WI38 (cell line): ENCODE measurements around the gene DLL1.
"Not testable (repeated sequence)": the region's sequence is repeated elsewhere in the genome, so short reads cannot be mapped to it uniquely, and the experiment has no call there.

Experiments used
- H3K4me3 ChIP-seq: 2 replicates; pipeline ENCODE4 v1.5.1; 2011; ENCODE audit warnings: low read depth, mild to moderate bottlenecking, control low read depth, low read length
- CTCF ChIP-seq: IDR thresholded peaks from 2 replicates; pipeline ENCODE4 v1.5.1; 2012; ENCODE audit warnings: low read depth, mild to moderate bottlenecking, control low read depth, low read length

The DLL1 gene

GRCh38 chr6:170290296-170291128 lies at the start of gene DLL1:
Gene DLL1 (minus strand): TSS chr6:170291078. CDS start chr6:170290139, 939 bp downstream.
- TF ChIP-seq CTCF, result no peak
- peak within 1 kb of the TSS; percentile 66 for H3K4me3 ChIP-seq

- H3K4me3 ChIP-seq, result not testable (repeated sequence)
Measured at GRCh38 chr6:170335199-170335598, 44.3 kb upstream of the DLL1 start.

GRCh38 chr6:170329321-170329720 lies 38.4 kb upstream of the DLL1 start:
- TF ChIP-seq CTCF, result no peak
- H3K4me3 ChIP-seq, result no peak overlapping the region

- H3K4me3 ChIP-seq, result no peak overlapping the region
- no peak for TF ChIP-seq CTCF
Measured at GRCh38 chr6:170317718-170318117, 26.8 kb upstream of the DLL1 start.

GRCh38 chr6:170317076-170317475 lies 26.2 kb upstream of the DLL1 start:
- no peak overlapping the region for H3K4me3 ChIP-seq
- TF ChIP-seq CTCF, result no peak

- TF ChIP-seq CTCF, result no peak
- H3K4me3 ChIP-seq, result no peak overlapping the region
Measured at GRCh38 chr6:170316071-170316470, 25.2 kb upstream of the DLL1 start.

- no peak for TF ChIP-seq CTCF
- H3K4me3 ChIP-seq, result no peak overlapping the region
Measured at GRCh38 chr6:170314983-170315382, 24.1 kb upstream of the DLL1 start.
